NCI-H2107 (cell line): ENCODE results near the gene RSBN1L.

Experiments
- DNase-seq: peaks from one replicate; lab custom pipeline; 2025; lab: John Stamatoyannopoulos, UW

The RSBN1L gene

GRCh38 chr7:77731716-77732115, 35.5 kb downstream of the RSBN1L start:
- no peak for DNase-seq

- DNase-seq, result no peak
Measured at GRCh38 chr7:77734659-77735421, 38.6 kb downstream of the RSBN1L start.

DNA sequence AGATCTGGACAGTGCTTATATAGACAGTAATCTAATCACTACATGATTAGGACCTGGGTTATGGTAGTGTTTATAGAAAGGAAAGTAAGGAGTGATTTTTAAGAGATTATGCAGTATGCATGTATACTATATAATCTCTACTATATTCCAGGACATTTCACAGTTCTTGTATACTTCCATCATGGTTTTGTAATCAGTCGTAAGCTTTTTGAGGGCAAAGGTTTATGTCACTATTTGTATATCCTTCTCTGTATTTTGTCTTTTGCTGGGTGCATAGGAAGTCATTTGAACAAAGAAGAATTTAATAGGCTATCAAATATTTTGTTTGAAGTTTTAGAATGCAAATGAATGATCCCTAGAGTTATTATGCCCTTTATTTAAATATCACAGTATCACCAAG, 39.2 kb downstream of the RSBN1L start:
- DNase-seq, result no peak

DNA sequence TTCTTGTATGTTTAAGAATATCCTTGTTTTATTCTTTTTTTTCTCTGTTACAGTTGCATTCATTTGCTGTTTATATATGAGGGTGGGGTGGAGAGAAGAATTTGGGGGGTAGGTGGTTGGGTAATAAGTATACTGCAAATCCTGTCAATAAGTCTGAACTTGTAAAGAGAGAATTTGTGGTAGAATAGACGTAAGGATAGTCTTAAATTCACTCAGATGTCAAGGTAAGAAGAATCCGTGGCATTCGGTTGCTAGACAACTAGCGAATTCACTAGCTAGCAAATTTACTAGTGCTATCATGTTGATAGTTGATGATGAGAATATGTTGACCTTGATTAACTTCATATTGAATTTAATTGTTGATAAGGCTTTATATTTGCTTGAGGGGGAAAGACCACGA, 40.7 kb downstream of the RSBN1L start:
- no peak for DNase-seq

DNA sequence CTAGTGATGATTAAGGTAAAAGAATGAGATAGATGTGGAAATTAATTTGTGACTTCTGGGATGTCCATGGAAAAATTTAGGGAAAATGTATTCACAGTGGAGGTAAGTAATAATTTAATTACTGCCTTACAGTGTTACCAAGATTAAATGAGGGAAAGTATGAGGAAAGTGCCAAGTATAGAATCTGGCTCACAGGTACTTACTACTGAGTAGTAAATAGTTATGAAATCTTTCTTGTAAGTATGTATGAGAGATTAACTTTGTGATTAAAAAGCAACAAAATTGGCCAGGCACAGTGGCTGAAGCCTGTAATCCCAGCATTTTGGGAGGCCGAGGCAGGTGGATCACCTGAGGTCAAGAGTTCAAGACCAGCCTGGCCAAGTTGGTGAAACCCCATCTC, 42.1 kb downstream of the RSBN1L start:
- DNase-seq, result no peak

DNA sequence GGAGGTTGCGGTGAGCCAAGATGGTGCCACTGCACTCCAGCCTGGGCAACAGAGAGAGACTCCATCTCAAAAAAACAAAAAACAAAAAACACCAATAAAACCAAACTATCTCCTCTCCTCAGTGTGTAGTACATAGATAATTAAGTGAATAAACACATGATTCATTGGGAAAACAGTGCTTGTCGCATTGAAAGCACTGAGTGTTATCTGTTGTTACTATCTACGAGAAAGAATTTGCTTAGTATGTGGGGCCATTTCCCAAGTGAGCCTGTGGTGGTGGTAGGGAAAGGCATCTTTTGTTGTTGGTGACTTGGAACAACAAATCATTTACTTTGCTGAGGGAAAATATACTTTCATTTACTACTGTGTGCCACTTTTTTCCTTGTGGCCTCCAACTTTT, 42.6 kb downstream of the RSBN1L start:
- DNase-seq, result no peak

DNA sequence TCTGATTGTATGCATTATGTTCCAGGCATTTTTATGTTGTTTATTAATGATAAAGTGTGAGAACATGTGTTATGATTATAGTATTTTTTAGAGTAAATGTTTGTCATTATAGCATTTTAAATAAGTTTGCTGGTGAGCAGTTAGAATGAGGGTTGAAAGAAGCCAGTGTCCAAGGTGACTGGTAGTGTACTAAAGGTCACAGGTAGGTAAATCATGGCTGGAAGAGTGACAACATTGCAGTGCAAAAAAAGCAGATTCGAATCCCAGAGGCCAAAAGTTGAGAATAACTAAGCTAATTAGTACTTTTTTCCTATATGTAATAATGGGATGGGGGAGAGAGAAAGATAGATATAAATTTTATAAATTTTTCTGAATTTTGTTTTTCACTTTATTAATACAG, 44.0 kb downstream of the RSBN1L start:
- DNase-seq, result no peak

DNA sequence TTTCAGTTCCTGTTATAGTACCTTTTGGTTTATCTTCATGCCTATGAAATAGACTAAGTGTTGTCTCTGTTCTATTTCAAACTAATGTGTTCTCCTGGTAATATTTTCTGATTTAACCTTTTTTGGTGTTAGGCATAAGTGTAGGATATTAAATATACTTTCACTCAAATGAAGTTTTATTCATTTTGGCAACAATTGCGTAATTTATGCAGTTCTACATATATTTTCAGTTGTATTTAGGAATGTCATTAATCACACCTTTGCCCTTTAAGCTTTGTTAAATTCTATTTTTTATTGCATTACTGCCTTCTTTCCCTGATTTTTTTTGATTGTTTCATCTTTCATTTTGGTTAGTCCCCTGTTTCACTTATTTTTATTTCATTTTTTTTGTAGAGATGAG, 47.3 kb downstream of the RSBN1L start:
- DNase-seq, result no peak

- no peak for DNase-seq
Measured at GRCh38 chr7:77745746-77746145, 49.5 kb downstream of the RSBN1L start.

- no peak for DNase-seq
Measured at GRCh38 chr7:77746164-77746823, 50.0 kb downstream of the RSBN1L start.

DNA sequence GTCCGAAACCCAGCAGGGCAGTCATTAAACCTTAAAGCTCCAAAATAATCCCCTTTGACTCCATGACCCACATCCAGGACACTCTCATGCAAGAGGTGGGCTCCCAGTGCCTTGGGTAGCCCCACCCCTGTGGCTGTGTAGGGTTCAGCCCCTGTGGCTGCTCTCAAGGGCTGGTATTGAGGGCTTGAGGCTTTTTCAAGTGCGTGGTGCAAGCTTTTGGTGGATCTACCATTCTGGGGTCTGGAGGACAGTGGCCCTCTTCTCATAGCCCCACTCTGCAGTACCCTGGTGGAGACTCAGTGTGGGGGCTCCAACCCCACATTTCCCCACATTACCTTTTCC, 50.5 kb downstream of the RSBN1L start:
- DNase-seq, result no peak

DNA sequence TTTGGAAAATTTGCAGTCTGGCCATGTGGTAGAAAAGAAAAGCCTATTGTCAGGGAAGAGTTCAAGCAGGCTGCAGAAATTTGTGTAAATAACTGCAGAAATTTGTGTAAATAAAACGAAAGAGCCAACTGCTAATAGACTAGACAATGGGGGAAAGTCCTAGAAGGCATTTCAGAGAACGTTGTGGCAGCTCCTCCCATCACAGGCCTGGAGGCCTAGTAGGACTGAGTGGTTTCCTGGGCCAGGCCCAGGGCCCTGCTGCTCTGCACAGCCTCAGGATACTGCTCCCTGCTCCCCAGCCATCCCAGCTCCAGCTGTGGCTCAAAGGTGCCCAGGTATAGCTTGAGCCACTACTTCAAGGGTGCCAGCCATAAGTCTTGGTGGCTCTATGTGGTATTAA, 50.9 kb downstream of the RSBN1L start:
- no peak for DNase-seq

GRCh38 chr7:77747718-77748117, 51.5 kb downstream of the RSBN1L start:
- DNase-seq, result no peak

DNA sequence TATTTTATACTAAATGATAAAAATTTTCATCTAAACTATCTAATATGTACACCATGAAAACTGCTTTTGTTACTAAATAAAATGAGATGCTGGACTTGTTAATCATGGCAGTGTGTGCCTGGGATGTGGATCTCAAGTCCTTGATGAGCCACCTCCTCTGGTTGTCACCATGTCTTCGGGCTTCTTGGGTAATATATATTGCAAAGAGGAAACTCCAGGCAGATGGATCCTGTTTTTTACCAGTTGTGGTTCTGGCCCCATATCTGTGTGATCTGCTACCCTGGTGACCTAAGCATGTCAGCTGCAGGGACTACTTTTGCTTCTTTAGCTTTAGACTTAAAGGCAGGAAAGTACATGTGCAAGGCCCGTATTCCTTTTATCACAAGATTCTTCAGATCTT, 55.8 kb downstream of the RSBN1L start:
- DNase-seq, result no peak

DNA sequence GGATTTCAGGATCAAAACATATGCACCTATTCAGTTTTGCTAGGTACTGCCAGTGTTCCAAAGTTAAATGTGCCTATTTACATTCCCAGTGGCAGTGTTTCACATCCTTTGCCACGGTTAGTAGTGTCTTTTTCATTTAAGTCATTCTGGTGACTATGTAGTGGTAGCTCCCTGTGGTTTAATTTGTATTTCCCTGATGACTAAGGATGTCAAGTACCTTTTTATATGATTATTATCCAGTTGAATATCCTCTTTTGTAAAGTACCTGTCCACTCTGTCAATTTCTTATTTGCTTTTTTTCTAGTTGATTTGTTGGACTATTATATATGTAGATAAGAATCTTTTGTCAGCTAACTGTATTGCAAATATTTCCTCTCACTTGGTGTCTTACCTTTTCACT, 56.9 kb downstream of the RSBN1L start:
- DNase-seq, result no peak

DNA sequence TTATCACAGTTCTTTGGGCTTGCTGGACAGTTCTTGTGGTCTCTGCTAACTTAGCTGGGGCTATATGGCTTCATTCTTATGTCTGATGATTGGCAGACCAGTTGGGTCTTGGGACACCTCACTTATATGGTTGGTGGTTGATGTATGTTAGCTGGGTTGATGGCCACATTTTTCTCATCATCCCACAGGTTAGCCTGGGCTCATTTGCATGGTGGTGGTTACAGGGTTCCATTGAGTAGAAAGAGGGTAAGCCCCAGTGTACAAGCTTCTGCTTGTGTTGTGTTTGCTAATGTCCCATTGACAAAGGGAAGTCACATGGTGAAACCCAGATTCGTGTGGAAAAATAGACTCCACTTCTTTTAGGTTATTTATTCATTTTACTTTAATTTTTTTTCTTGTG, 61.3 kb downstream of the RSBN1L start:
- DNase-seq, result no peak

DNA sequence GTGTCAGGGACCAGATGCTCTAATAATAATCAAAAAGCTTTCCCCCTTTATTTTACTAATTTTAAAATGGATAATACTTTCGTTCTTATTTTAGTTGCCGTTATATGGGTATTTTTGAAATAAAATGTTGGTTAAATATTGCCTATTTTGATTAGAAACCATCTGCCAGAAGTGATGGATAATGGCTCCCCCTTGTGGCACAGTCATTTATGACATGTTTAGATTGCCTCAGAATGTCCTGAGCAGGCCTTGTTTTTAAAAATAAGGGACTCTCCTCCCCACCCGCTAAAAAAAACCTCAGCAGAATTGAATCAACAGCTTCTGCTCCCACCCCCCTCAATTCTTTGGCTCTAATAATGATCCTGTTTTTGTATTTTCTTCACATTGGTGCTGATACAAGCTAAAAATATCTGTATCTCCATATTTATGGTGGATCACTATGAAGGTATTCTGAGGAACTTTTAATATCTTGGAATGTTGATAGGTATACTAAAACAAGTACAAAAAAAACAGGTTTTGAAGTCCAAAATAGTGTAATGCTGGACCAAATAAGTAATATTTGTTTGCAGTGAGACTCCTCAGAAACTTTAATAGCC, 63.1 kb downstream of the RSBN1L start:
- peak; percentile 21 for DNase-seq

- no peak for DNase-seq
Measured at GRCh38 chr7:77760809-77761453, 64.7 kb downstream of the RSBN1L start.

DNA sequence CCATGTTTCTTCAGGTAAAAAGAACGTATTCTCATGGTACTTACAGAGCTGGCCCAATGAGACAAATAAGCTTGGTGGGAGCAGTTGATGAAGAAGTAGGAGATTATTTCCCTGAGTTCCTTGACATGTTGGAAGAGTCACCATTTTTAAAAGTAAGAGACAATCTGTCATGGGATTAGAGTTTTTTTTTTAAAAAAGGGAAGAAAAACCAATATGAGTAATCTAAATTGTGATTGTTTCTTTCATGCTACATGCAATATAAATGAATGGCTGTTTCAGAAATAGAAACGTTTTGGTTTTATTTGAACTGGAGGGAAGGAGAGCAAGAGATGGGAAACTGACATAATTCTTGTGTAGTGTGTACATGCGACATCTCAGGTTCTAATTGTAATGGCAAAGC, 69.2 kb downstream of the RSBN1L start:
- no peak for DNase-seq

GRCh38 chr7:77765906-77766800, 69.9 kb downstream of the RSBN1L start:
- no peak for DNase-seq

GRCh38 chr7:77766801-77767605, 70.7 kb downstream of the RSBN1L start:
- no peak for DNase-seq
